Measurements from ENCODE around the gene TFB1M.

GRCh38 chr6:155245193-155245592, 69.1 kb downstream of the TFB1M start:
- no peak for TF ChIP-seq EZH2 (IDR thresholded peaks at IDR 0.05; ENCODE audit: borderline replicate concordance, low read length)
- no peak for TF ChIP-seq CTCF (conservative IDR thresholded peaks at IDR 0.05 in 1 of 2, IDR thresholded peaks at IDR 0.05 in 1 of 2; ENCODE audit: extremely low read depth in 1 of 2, insufficient read depth in 1 of 2, low read depth in 1 of 2, low read length in 2 of 2)
